ENCODE results near the gene DYTN.

The DYTN gene

DNA sequence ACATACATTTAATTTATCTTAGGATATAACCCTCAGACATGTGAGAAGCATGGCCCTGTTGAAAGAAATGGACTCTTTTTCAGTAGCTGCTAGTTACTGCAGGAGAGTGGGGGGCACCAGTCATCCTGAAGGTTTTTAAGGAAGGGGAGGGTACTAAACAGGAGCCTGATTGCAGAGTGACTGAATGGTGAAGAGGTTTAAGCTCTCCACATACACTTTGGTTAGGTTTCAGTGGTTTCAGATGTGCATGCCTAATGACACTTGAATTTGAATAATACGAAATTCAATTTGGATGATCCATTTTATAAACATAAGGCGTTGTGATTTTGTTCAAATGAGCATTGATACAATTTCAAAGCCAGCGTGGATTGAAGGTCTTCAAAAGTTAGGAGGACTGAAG, 86.9 kb downstream of the DYTN start:
- Histone ChIP-seq H2BK5ac (ENCODE audit: low read length) (no peak overlapping the region), H4K91ac (ENCODE audit: low read depth, low read length, poor library complexity) (no peak overlapping the region), H3K14ac (ENCODE audit: low read length) (no peak overlapping the region), H3K27me3 (ENCODE audit: control insufficient read depth in 3 of 3, insufficient read depth in 3 of 3, low read depth in 1 of 3, low read length in 3 of 3) (peaks cover 0 to 3% (median 0%) of the 10 kb centered on the region in 3 experiments), H3K4me2 (ENCODE audit: insufficient read depth, low read length, poor library complexity, severe bottlenecking) (no peak overlapping the region), H2BK12ac (ENCODE audit: low read length) (no peak overlapping the region), H3K36me3 (replicated peaks in 1 of 2; ENCODE audit: control insufficient read depth in 2 of 2, insufficient read depth in 2 of 2, low read length in 2 of 2) (no peaks in the 10 kb centered on the region), H3K79me1 (ENCODE audit: low read depth, low read length) (no peaks in the 10 kb centered on the region), H3K4ac (ENCODE audit: low read length) (no peak overlapping the region), H2BK15ac (ENCODE audit: low read length) (no peak overlapping the region), H3K18ac (ENCODE audit: low read length) (no peak overlapping the region), H2BK120ac (ENCODE audit: low read depth, low read length) (no peak overlapping the region), H3K27ac (replicated peaks; ENCODE audit: low read length) (no peak overlapping the region), H3K23ac (ENCODE audit: low read depth, low read length, poor library complexity) (no peak overlapping the region), H2AFZ (ENCODE audit: low read length) (no peak overlapping the region), H3K4me1 (ENCODE audit: control insufficient read depth in 2 of 2, insufficient read depth in 1 of 2, low read depth in 1 of 2, low read length in 2 of 2) (peaks cover 6 to 8% of the 10 kb centered on the region in 2 donors), H3K4me3 (ENCODE audit: low read length in 2 of 2) (no peak overlapping the region), H2AK5ac (ENCODE audit: low read depth, low read length) (no peak overlapping the region), H3K9ac (ENCODE audit: low read depth, low read length, poor library complexity) (no peak overlapping the region), H4K8ac (ENCODE audit: low read depth, low read length) (no peak overlapping the region), H3K9me3 (replicated peaks in 1 of 2; ENCODE audit: control insufficient read depth in 2 of 2, insufficient read depth in 1 of 2, low read depth in 1 of 2, low read length in 2 of 2) (no peaks in the 10 kb centered on the region)
- WGBS, 2 donors (ENCODE audit: extremely low coverage in 2 of 2, insufficient read length in 2 of 2, insufficient replicate concordance in 1 of 2), result no CpG with 5 or more reads among the region's 3 CpGs
- DNase-seq (ENCODE audit: low spot score), result no peak

DNA sequence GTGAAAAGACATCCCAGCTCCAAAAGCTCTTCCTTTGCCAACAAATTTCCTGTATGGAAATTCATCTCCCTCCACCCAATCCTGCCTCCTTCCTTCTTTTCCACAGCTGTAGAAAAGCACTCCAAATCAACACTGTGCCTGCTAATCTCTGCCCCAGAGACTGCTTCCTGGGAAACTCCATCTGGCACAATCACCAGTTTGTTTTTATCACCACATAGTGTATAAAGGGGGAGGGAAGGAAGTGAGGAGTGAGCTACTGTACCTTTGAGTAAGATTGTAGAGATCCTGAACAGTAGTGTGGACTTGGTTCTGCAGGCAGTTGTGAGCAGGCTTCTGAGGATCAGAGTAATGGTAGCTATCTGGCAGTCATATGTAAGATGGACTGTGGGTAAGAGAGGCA, 90.6 kb downstream of the DYTN start:
- Histone ChIP-seq H2AFZ (ENCODE audit: low read length) (no peak overlapping the region), H3K23ac (ENCODE audit: low read depth, low read length, poor library complexity) (no peak overlapping the region), H3K14ac (ENCODE audit: low read length) (no peak overlapping the region), H3K27me3 (ENCODE audit: control insufficient read depth in 3 of 3, insufficient read depth in 3 of 3, low read depth in 1 of 3, low read length in 3 of 3) (peaks cover 0 to 3% (median 0%) of the 10 kb centered on the region in 3 experiments), H2BK12ac (ENCODE audit: low read length) (no peak overlapping the region), H2BK120ac (ENCODE audit: low read depth, low read length) (no peak overlapping the region), H3K36me3 (replicated peaks in 1 of 2; ENCODE audit: control insufficient read depth in 2 of 2, insufficient read depth in 2 of 2, low read length in 2 of 2) (no peaks in the 10 kb centered on the region), H3K79me1 (ENCODE audit: low read depth, low read length) (no peaks in the 10 kb centered on the region), H3K4me3 (ENCODE audit: low read length in 2 of 2) (no peak overlapping the region), H3K4ac (ENCODE audit: low read length) (no peak overlapping the region), H3K4me2 (ENCODE audit: insufficient read depth, low read length, poor library complexity, severe bottlenecking) (no peak overlapping the region), H2AK5ac (ENCODE audit: low read depth, low read length) (no peak overlapping the region), H4K8ac (ENCODE audit: low read depth, low read length) (no peak overlapping the region), H3K27ac (replicated peaks; ENCODE audit: low read length) (no peak overlapping the region), H2BK15ac (ENCODE audit: low read length) (no peak overlapping the region), H2BK5ac (ENCODE audit: low read length) (no peak overlapping the region), H4K91ac (ENCODE audit: low read depth, low read length, poor library complexity) (no peak overlapping the region), H3K9me3 (replicated peaks in 1 of 2; ENCODE audit: control insufficient read depth in 2 of 2, insufficient read depth in 1 of 2, low read depth in 1 of 2, low read length in 2 of 2) (no peaks in the 10 kb centered on the region), H3K4me1 (ENCODE audit: control insufficient read depth in 2 of 2, insufficient read depth in 1 of 2, low read depth in 1 of 2, low read length in 2 of 2) (peaks cover 6 to 8% of the 10 kb centered on the region in 2 donors), H3K18ac (ENCODE audit: low read length) (no peak overlapping the region), H3K9ac (ENCODE audit: low read depth, low read length, poor library complexity) (no peak overlapping the region)
- DNase-seq (ENCODE audit: low spot score), result no peak

- H4K91ac ChIP-seq (ENCODE audit: low read depth, low read length, poor library complexity), result no peak overlapping the region
- no peak overlapping the region for H4K8ac ChIP-seq (ENCODE audit: low read depth, low read length)
- H3K4me3 ChIP-seq (ENCODE audit: low read length in 2 of 2), result no peak overlapping the region
- no peaks in the 10 kb centered on the region for H3K79me1 ChIP-seq (ENCODE audit: low read depth, low read length)
- H3K27me3 ChIP-seq (ENCODE audit: control insufficient read depth in 3 of 3, insufficient read depth in 3 of 3, low read depth in 1 of 3, low read length in 3 of 3), result peaks cover 0 to 3% (median 0%) of the 10 kb centered on the region in 3 experiments
- no peak overlapping the region for H2AFZ ChIP-seq (ENCODE audit: low read length)
- WGBS, 2 donors (ENCODE audit: extremely low coverage in 2 of 2, insufficient read length in 2 of 2, insufficient replicate concordance in 1 of 2), result no CpG with 5 or more reads among the region's 2 CpGs
- H2AK5ac ChIP-seq (ENCODE audit: low read depth, low read length), result no peak overlapping the region
- H3K27ac ChIP-seq (replicated peaks; ENCODE audit: low read length), result no peak overlapping the region
- no peaks in the 10 kb centered on the region for H3K36me3 ChIP-seq (replicated peaks in 1 of 2; ENCODE audit: control insufficient read depth in 2 of 2, insufficient read depth in 2 of 2, low read length in 2 of 2)
- no peak overlapping the region for H2BK120ac ChIP-seq (ENCODE audit: low read depth, low read length)
- no peak overlapping the region for H3K14ac ChIP-seq (ENCODE audit: low read length)
- H3K4me1 ChIP-seq (ENCODE audit: control insufficient read depth in 2 of 2, insufficient read depth in 1 of 2, low read depth in 1 of 2, low read length in 2 of 2), result peaks cover 6 to 8% of the 10 kb centered on the region in 2 donors
- no peak for DNase-seq (ENCODE audit: low spot score)
- H2BK5ac ChIP-seq (ENCODE audit: low read length), result no peak overlapping the region
- no peak overlapping the region for H2BK12ac ChIP-seq (ENCODE audit: low read length)
- H3K9me3 ChIP-seq (replicated peaks in 1 of 2; ENCODE audit: control insufficient read depth in 2 of 2, insufficient read depth in 1 of 2, low read depth in 1 of 2, low read length in 2 of 2), result no peaks in the 10 kb centered on the region
- H3K23ac ChIP-seq (ENCODE audit: low read depth, low read length, poor library complexity), result no peak overlapping the region
- H2BK15ac ChIP-seq (ENCODE audit: low read length), result no peak overlapping the region
- no peak overlapping the region for H3K18ac ChIP-seq (ENCODE audit: low read length)
- H3K9ac ChIP-seq (ENCODE audit: low read depth, low read length, poor library complexity), result no peak overlapping the region
- no peak overlapping the region for H3K4ac ChIP-seq (ENCODE audit: low read length)
- no peak overlapping the region for H3K4me2 ChIP-seq (ENCODE audit: insufficient read depth, low read length, poor library complexity, severe bottlenecking)
Observed at GRCh38 chr2:206626108-206626507, 92.1 kb downstream of the DYTN start.

DNA sequence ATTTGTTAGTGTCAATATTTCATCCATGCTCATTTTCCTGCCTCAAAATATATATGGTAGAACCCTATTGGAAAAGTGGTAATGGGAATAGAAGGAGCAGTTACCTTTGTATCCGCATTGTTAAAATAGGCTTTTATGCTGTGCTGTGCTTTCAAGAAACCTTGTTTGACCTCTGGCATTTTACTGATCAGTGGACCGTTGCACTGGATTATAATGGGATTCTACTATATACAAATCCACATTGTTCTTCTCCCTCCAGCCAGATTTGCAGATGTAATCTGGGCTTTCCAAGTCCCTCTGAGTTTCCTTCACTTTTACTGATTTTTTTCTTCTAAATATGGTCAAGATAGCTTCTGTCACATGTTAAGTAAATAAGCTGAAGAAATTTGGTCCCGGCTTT, 99.2 kb downstream of the DYTN start:
- no peak overlapping the region for H2AFZ ChIP-seq (ENCODE audit: low read length)
- H3K23ac ChIP-seq (ENCODE audit: low read depth, low read length, poor library complexity), result no peak overlapping the region
- H3K27ac ChIP-seq (replicated peaks; ENCODE audit: low read length), result no peak overlapping the region
- H3K79me1 ChIP-seq (ENCODE audit: low read depth, low read length), result no peaks in the 10 kb centered on the region
- H3K4me1 ChIP-seq (ENCODE audit: control insufficient read depth in 2 of 2, insufficient read depth in 1 of 2, low read depth in 1 of 2, low read length in 2 of 2), result peaks cover 4 to 6% of the 10 kb centered on the region in 2 donors
- H3K4me3 ChIP-seq (ENCODE audit: low read length in 2 of 2), result no peak overlapping the region
- no peaks in the 10 kb centered on the region for H3K27me3 ChIP-seq (ENCODE audit: control insufficient read depth in 3 of 3, insufficient read depth in 3 of 3, low read depth in 1 of 3, low read length in 3 of 3)
- DNase-seq (ENCODE audit: low spot score), result no peak
- H4K8ac ChIP-seq (ENCODE audit: low read depth, low read length), result no peak overlapping the region
- no peak overlapping the region for H3K14ac ChIP-seq (ENCODE audit: low read length)
- H2AK5ac ChIP-seq (ENCODE audit: low read depth, low read length), result no peak overlapping the region
- no peak overlapping the region for H2BK120ac ChIP-seq (ENCODE audit: low read depth, low read length)
- no peak overlapping the region for H3K9ac ChIP-seq (ENCODE audit: low read depth, low read length, poor library complexity)
- H3K9me3 ChIP-seq (replicated peaks in 1 of 2; ENCODE audit: control insufficient read depth in 2 of 2, insufficient read depth in 1 of 2, low read depth in 1 of 2, low read length in 2 of 2), result no peaks in the 10 kb centered on the region
- no peak overlapping the region for H2BK15ac ChIP-seq (ENCODE audit: low read length)
- H3K36me3 ChIP-seq (replicated peaks in 1 of 2; ENCODE audit: control insufficient read depth in 2 of 2, insufficient read depth in 2 of 2, low read length in 2 of 2), result no peaks in the 10 kb centered on the region
- WGBS, 2 donors (ENCODE audit: extremely low coverage in 2 of 2, insufficient read length in 2 of 2, insufficient replicate concordance in 1 of 2), result no CpG with 5 or more reads among the region's 3 CpGs
- no peak overlapping the region for H3K4me2 ChIP-seq (ENCODE audit: insufficient read depth, low read length, poor library complexity, severe bottlenecking)
- no peak overlapping the region for H4K91ac ChIP-seq (ENCODE audit: low read depth, low read length, poor library complexity)
- no peak overlapping the region for H3K18ac ChIP-seq (ENCODE audit: low read length)
- H2BK12ac ChIP-seq (ENCODE audit: low read length), result no peak overlapping the region
- no peak overlapping the region for H3K4ac ChIP-seq (ENCODE audit: low read length)
- no peak overlapping the region for H2BK5ac ChIP-seq (ENCODE audit: low read length)

Measured in neuronal stem cell (in vitro differentiated cells).